Gastroesophageal sphincter (tissue), 3 donors: Measurements from ENCODE around the gene DDAH2.

Experiments used
- CTCF ChIP-seq, 4 experiments: fragments of 200-600 bp in 2 of 4; fragments of 450-650 bp in 2 of 4; sonication (generic) in 1 of 4; IDR thresholded peaks; one replicate each; pipeline ENCODE4 v1.5.1; 2017 to 2019; ENCODE audit warnings: antibody characterized with exemption in 4 of 4, mild to moderate bottlenecking in 2 of 4, moderate library complexity in 2 of 4
- EP300 ChIP-seq: sonication (generic); formaldehyde crosslinking; IDR thresholded peaks from one replicate; pipeline ENCODE4 v1.6.1; 2017; ENCODE audit warnings: antibody characterized with exemption, mild to moderate bottlenecking
- POLR2A ChIP-seq, 2 donors: fragments of 450-650 bp; IDR thresholded peaks; one replicate each; pipeline ENCODE4 v1.6.1; 2017; ENCODE audit warnings: antibody characterized with exemption in 2 of 2, mild to moderate bottlenecking in 2 of 2, moderate library complexity in 1 of 2
- POLR2AphosphoS5 ChIP-seq: sonication (generic); formaldehyde crosslinking; IDR thresholded peaks from one replicate; pipeline ENCODE4 v1.6.1; 2017; ENCODE audit warnings: antibody characterized with exemption

GRCh38 chr6:31763619-31763940, 34.5 kb upstream of the DDAH2 start:
- TF ChIP-seq POLR2AphosphoS5, result no peak
- TF ChIP-seq CTCF (IDR thresholded peaks at IDR 0.05), result no peak
- TF ChIP-seq EP300, result no peak
- no peak for TF ChIP-seq POLR2A (IDR thresholded peaks at IDR 0.05)
